RWPE2 (cell line): ENCODE results near the gene PPP4R3C.
"Not testable (repeated sequence)": the region's sequence is repeated elsewhere in the genome, so short reads cannot be mapped to it uniquely, and the experiment has no call there.

Experiments used
- ATAC-seq: fragments of 200-7000 bp; cut with Tn5 transposase; 3 replicates; pipeline ENCODE4 v1.9.1; 2021; ENCODE audit warnings: low read depth
- DNase-seq: peaks from one replicate; pipeline ENCODE4 v3.0.0-alpha.2; 2020; ENCODE audit warnings: low spot score
- H3K27ac ChIP-seq: fragments of 450-650 bp; 2 replicates; pipeline ENCODE4 v1.5.1; 2017; ENCODE audit warnings: mild to moderate bottlenecking; ENCODE audit not compliant: poor library complexity, severe bottlenecking
- H3K27me3 ChIP-seq: fragments of 250-450 bp; sonication (Bioruptor Pico); 2 replicates; pipeline ENCODE4 v1.5.1; 2021; ENCODE audit warnings: mild to moderate bottlenecking, moderate library complexity; ENCODE audit not compliant: insufficient read depth, poor library complexity, severe bottlenecking
- H3K36me3 ChIP-seq: fragments of 250-450 bp; sonication (Bioruptor Pico); 2 replicates; pipeline ENCODE4 v1.5.1; 2020; ENCODE audit warnings: low read depth, mild to moderate bottlenecking, moderate library complexity
- H3K4me1 ChIP-seq: fragments of 250-450 bp; sonication (Bioruptor Pico); 2 replicates; pipeline ENCODE4 v1.5.1; 2021; ENCODE audit warnings: mild to moderate bottlenecking, moderate library complexity; ENCODE audit not compliant: insufficient read depth, poor library complexity, severe bottlenecking
- H3K4me3 ChIP-seq: fragments of 250-450 bp; sonication (Bioruptor Pico); 2 replicates; pipeline ENCODE4 v1.5.1; 2021; ENCODE audit warnings: mild to moderate bottlenecking, moderate library complexity; ENCODE audit not compliant: severe bottlenecking
- H3K9me3 ChIP-seq: fragments of 250-450 bp; sonication (Bioruptor Pico); 2 replicates; pipeline ENCODE4 v1.5.1; 2021; ENCODE audit warnings: mild to moderate bottlenecking, moderate library complexity; ENCODE audit not compliant: severe bottlenecking
- CTCF ChIP-seq: fragments of 450-650 bp; IDR thresholded peaks from one replicate; pipeline ENCODE4 v1.5.1; 2017; ENCODE audit warnings: mild to moderate bottlenecking, moderate library complexity; ENCODE audit not compliant: poor library complexity, severe bottlenecking

The PPP4R3C gene

GRCh38 chrX:27463187-27463586 is at the start of gene PPP4R3C:
TSS of gene PPP4R3C (minus strand) at chrX:27463341. CDS start at chrX:27463296, 45 bp downstream.
- Histone ChIP-seq H3K4me3 (no peak within 1 kb of the TSS), H3K4me1 (no peaks in the 10 kb centered on the region), H3K27me3 (no peaks in the 10 kb centered on the region), H3K36me3 (no peaks in the 10 kb centered on the region), H3K27ac (no peak within 1 kb of the TSS), H3K9me3 (no peaks in the 10 kb centered on the region)
- ATAC-seq, result no peak
- TF ChIP-seq CTCF, result no peak
- DNase-seq, result no peak

- Histone ChIP-seq H3K27ac (no peak overlapping the region), H3K4me1 (no peaks in the 10 kb centered on the region), H3K36me3 (no peaks in the 10 kb centered on the region), H3K9me3 (no peaks in the 10 kb centered on the region), H3K27me3 (no peaks in the 10 kb centered on the region), H3K4me3 (no peak overlapping the region)
- no peak for TF ChIP-seq CTCF
- no peak for ATAC-seq
- no peak for DNase-seq
Observed at GRCh38 chrX:27491397-27491796, 28.3 kb upstream of the PPP4R3C start.

GRCh38 chrX:27466051-27466450 is 2.9 kb upstream of the PPP4R3C start:
- no peak for ATAC-seq
- no peaks in the 10 kb centered on the region for H3K27me3 ChIP-seq

GRCh38 chrX:27465036-27465435 is 1.9 kb upstream of the PPP4R3C start:
- no peaks in the 10 kb centered on the region for H3K9me3 ChIP-seq
- no peak for ATAC-seq
- H3K27me3 ChIP-seq, result no peaks in the 10 kb centered on the region
- DNase-seq, result no peak
- no peak for TF ChIP-seq CTCF
- no peaks in the 10 kb centered on the region for H3K4me1 ChIP-seq
- no peaks in the 10 kb centered on the region for H3K36me3 ChIP-seq
- H3K4me3 ChIP-seq, result no peak overlapping the region
- no peak overlapping the region for H3K27ac ChIP-seq

More at GRCh38 chrX:27466051-27466450, 2.9 kb upstream of the PPP4R3C start:
- no peaks in the 10 kb centered on the region for H3K36me3 ChIP-seq
- no peaks in the 10 kb centered on the region for H3K4me1 ChIP-seq
- no peaks in the 10 kb centered on the region for H3K9me3 ChIP-seq
- TF ChIP-seq CTCF, result no peak
- no peak for DNase-seq
- no peak overlapping the region for H3K4me3 ChIP-seq
- H3K27ac ChIP-seq, result no peak overlapping the region

- ATAC-seq, H3K4me3 ChIP-seq, H3K9me3 ChIP-seq, H3K4me1 ChIP-seq, H3K27ac ChIP-seq, DNase-seq, H3K27me3 ChIP-seq, H3K36me3 ChIP-seq: not testable (repeated sequence)
Observed at GRCh38 chrX:27459129-27459528, 4.0 kb downstream of the PPP4R3C start.

GRCh38 chrX:27458544-27458943 is 4.6 kb downstream of the PPP4R3C start:
- H3K4me1 ChIP-seq, DNase-seq, H3K36me3 ChIP-seq, ATAC-seq, H3K27me3 ChIP-seq, H3K9me3 ChIP-seq, H3K4me3 ChIP-seq, H3K27ac ChIP-seq: not testable (repeated sequence)
